Thyroid gland (tissue), 4 donors: Measurements from ENCODE around the gene SLC44A1. TPM values are rescaled to one million over a fixed set of nuclear protein-coding genes. Genes with fewer than 3 reads are reported as not detected.

Source experiments
- DNase-seq, 2 donors: peaks; one replicate each; pipeline ENCODE4 v3.0.0-alpha.2; 2019
- H3K27ac ChIP-seq, 3 donors: fragments of 200-600 bp; sonication (generic); 1 replicate in 2 of 3; 2 replicates in 1 of 3; pipeline ENCODE4 v1.5.1; 2016 to 2019; ENCODE audit warnings: mild to moderate bottlenecking in 1 of 3, moderate library complexity in 1 of 3
- H3K27me3 ChIP-seq: fragments of 200-600 bp; sonication (generic); one replicate; pipeline ENCODE4 v1.5.1; 2019
- H3K36me3 ChIP-seq, 2 donors: fragments of 200-600 bp; sonication (generic); one replicate each; pipeline ENCODE4 v1.5.1; 2016 to 2019
- H3K4me1 ChIP-seq, 2 donors: fragments of 200-600 bp; sonication (generic); one replicate each; pipeline ENCODE4 v1.5.1; 2017 to 2019
- H3K4me3 ChIP-seq, 3 donors: fragments of 200-600 bp; sonication (generic); replicated peaks in 1 of 3; 1 replicate in 2 of 3; 2 replicates in 1 of 3; pipeline ENCODE4 v1.5.1; 2016; ENCODE audit warnings: mild to moderate bottlenecking in 1 of 3
- H3K9me3 ChIP-seq: fragments of 200-600 bp; sonication (generic); one replicate; pipeline ENCODE4 v1.5.1; 2017
- POLR2A ChIP-seq, 2 donors: fragments of 450-650 bp; IDR thresholded peaks; one replicate each; pipeline ENCODE4 v1.6.1; 2017; ENCODE audit warnings: antibody characterized with exemption in 2 of 2, mild to moderate bottlenecking in 2 of 2, moderate library complexity in 1 of 2
- WGBS, 2 donors: methylation state at CpG; one replicate each; pipeline ENCODE4 v1.1.5; 2017; 5-methylcytosine and 5-hydroxymethylcytosine counted together
- intact Hi-C: fragments of 100-400 bp; cut with DNase I; formaldehyde crosslinking; loops from one replicate; pipeline ENCODE4 v1.15.1; 2023
- total RNA-seq, 4 donors: library from RNA; depleted of rRNA; stranded (reverse); fragments of >200 nt; gene quantifications; one replicate each; pipeline ENCODE4 v1.2.3, GENCODE V29; 2016
- TF ChIP-seq, protein P1 (sequence below), 6 experiments: fragments of 200-600 bp in 3 of 6; fragments of 450-650 bp in 3 of 6; sonication (generic) in 3 of 6; IDR thresholded peaks; one replicate each; pipeline ENCODE4 v1.5.1; 2016 to 2019; ENCODE audit warnings: antibody characterized with exemption in 6 of 6, mild to moderate bottlenecking in 2 of 6, inconsistent platforms in 1 of 6, moderate library complexity in 1 of 6

SLC44A1 gene
- total RNA-seq, 4 donors from 2014 or later: 102 to 144 (median 132) TPM

DNA sequence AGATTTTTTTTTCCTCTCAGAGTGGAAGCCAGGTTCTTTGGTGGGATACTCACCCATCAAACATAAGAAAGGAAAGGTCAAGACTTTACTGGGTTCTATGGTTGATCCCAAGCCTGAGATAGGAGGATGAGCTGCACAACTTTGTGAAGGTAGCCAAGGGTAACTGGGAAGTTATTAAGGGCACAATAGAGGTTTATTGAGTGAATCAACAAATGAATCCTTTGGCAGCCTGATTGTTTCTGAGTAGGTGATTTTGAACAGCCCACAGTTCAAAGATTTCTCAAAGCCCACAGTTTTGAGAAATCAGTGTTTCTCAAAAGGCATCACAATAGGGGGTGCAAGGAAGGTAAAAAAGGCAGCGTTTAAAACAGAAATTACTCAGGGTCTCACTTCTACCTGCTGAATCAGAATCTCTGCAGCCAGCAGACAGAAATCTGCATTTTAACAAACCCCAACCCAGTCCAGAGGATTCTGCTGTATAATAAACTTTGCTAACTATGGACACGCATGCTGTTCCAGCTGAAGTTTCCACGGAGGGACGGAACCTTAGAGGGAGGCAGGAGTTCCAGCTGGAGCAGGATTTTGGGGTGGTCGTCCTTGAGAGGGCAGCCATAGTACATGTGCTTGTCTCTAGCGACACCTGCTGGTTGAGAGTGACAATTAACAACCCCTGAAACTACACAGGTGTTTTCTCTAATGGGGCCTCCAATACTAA lies 170.7 kb downstream of the SLC44A1 start:
- H3K9me3 ChIP-seq: no peaks in the 10 kb centered on the region
- H3K4me1 ChIP-seq: peaks cover 0 to 5% of the 10 kb centered on the region in 2 donors
- DNase-seq: peak; percentile 59 to 60
- H3K36me3 ChIP-seq: no peaks in the 10 kb centered on the region
- intact Hi-C loops: loop anchor here (10.0 kb wide), 2 partner anchors 170 to 260 kb away; partner anchors contain the start of gene SLC44A1
- 3 to 6% methylated on average over 5 to 6 of the region's 6 CpGs for WGBS, 2 donors
- TF ChIP-seq, protein P1, sequence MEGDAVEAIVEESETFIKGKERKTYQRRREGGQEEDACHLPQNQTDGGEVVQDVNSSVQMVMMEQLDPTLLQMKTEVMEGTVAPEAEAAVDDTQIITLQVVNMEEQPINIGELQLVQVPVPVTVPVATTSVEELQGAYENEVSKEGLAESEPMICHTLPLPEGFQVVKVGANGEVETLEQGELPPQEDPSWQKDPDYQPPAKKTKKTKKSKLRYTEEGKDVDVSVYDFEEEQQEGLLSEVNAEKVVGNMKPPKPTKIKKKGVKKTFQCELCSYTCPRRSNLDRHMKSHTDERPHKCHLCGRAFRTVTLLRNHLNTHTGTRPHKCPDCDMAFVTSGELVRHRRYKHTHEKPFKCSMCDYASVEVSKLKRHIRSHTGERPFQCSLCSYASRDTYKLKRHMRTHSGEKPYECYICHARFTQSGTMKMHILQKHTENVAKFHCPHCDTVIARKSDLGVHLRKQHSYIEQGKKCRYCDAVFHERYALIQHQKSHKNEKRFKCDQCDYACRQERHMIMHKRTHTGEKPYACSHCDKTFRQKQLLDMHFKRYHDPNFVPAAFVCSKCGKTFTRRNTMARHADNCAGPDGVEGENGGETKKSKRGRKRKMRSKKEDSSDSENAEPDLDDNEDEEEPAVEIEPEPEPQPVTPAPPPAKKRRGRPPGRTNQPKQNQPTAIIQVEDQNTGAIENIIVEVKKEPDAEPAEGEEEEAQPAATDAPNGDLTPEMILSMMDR (IDR thresholded peaks at IDR 0.05): peak; percentile 58 to 93 (median 84)
- no peak for TF ChIP-seq POLR2A (IDR thresholded peaks at IDR 0.05)
- no peaks in the 10 kb centered on the region for H3K27me3 ChIP-seq
- H3K27ac ChIP-seq: no peak overlapping the region
- no peak overlapping the region for H3K4me3 ChIP-seq

DNA sequence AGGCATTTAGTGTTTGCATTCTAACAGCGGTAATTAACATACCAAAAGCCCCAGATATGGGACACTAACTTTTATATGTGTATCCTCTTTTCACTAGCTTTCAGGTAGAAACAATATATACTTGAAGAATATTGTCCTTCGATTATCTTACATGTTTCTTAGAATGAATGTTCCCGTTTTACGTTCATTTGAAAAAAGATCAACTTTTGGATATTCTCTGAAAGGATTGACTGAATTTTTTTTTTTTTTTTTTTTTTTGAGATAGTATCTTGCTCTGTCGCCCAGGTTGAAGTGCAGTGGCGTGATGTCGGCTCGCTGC lies 171.2 kb downstream of the SLC44A1 start:
- H3K27me3 ChIP-seq: no peaks in the 10 kb centered on the region
- no peak overlapping the region for H3K4me3 ChIP-seq
- 74 to 76% methylated on average over 8 of the region's 8 CpGs for WGBS, 2 donors
- DNase-seq: no peak
- intact Hi-C loops: loop anchor here (10.0 kb wide), 2 partner anchors 171 to 261 kb away; partner anchors contain the start of gene SLC44A1
- H3K36me3 ChIP-seq: no peaks in the 10 kb centered on the region
- H3K27ac ChIP-seq: no peak overlapping the region
- TF ChIP-seq, protein P1 (IDR thresholded peaks at IDR 0.05): no peak
- no peak for TF ChIP-seq POLR2A (IDR thresholded peaks at IDR 0.05)
- peaks cover 0 to 5% of the 10 kb centered on the region in 2 donors for H3K4me1 ChIP-seq
- no peaks in the 10 kb centered on the region for H3K9me3 ChIP-seq

DNA sequence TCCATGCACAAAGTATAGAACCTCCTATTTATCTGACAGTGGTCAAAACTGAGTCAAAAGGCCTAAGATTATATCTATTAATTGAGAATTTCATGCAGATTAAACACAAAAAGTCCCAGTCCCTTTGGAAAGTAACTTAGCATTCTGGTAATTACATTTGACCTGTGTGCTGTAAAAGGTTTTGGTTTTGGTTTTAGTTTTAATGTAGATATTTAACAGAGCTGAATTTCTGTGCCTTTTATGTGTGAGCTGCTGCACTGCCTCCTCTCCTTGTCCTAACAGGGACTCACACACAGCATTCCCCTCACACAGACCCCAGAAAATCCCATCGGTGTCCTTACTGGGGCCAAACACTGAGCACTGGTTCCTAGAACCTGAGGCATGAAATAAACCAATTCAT lies 172.4 kb downstream of the SLC44A1 start:
- H3K4me3 ChIP-seq: no peak overlapping the region
- H3K27ac ChIP-seq: no peak overlapping the region
- H3K4me1 ChIP-seq: peaks cover 0 to 5% of the 10 kb centered on the region in 2 donors
- no peaks in the 10 kb centered on the region for H3K9me3 ChIP-seq
- intact Hi-C loops: loop anchor here (10.0 kb wide), 2 partner anchors 172 to 262 kb away; partner anchors contain the start of gene SLC44A1
- DNase-seq: no peak
- no peaks in the 10 kb centered on the region for H3K36me3 ChIP-seq
- no peaks in the 10 kb centered on the region for H3K27me3 ChIP-seq
- WGBS, 2 donors: 82 to 95% methylated on average over 1 of the region's 1 CpG
- TF ChIP-seq, protein P1 (IDR thresholded peaks at IDR 0.05): no peak
- TF ChIP-seq POLR2A (IDR thresholded peaks at IDR 0.05): no peak

DNA sequence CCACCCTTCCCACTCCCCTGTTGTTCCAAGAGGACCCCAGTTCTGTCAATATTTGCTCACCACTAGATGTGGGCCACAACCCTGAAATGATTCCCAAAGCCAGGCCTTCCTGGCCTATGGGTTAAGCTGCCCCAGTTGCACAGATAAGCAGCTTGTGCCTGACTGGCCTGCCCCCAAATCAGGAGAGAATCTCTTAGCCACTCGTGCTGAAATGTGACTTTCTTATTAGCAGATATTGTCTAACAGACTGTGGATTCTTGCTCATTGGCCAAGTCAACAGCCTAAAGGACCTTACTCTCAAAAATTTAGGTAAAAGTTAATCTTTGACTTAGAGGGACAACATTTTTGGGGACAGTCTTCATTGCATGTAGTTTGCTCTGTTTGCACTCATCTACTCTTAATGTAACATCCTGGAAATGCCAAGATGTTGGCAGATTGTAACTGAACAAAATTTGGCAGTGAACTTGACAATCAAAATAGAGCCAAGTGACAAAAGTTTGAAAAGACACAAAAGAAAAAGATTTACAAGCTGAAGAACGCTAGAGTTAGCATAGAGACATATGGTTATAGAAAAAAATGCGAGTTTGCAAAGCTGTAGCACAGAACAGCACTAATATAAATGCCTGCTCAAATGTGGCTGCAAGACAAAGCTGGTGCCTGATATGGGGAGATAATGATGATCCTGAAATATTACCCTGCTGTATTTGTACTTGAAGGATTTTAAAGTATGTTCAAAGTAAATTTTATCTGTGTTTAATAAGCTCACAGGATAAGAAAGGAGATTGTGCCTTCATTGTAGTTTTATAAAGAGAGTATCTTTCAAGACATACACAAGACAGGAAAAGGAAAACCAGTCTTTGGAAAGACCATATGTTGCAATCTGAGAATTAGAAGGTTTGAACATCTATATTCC lies 174.4 kb downstream of the SLC44A1 start:
- 80% methylated on average over 3 of the region's 3 CpGs for WGBS, 2 donors
- TF ChIP-seq, protein P1 (IDR thresholded peaks at IDR 0.05): no peak
- no peak for TF ChIP-seq POLR2A (IDR thresholded peaks at IDR 0.05)
- no peak overlapping the region for H3K27ac ChIP-seq
- no peak overlapping the region for H3K4me3 ChIP-seq
- DNase-seq: no peak
- H3K9me3 ChIP-seq: no peaks in the 10 kb centered on the region
- H3K27me3 ChIP-seq: no peaks in the 10 kb centered on the region
- peaks cover 0 to 5% of the 10 kb centered on the region in 2 donors for H3K4me1 ChIP-seq
- intact Hi-C loops: loop anchor here (10.0 kb wide), 2 partner anchors 174 to 264 kb away; partner anchors contain the start of gene SLC44A1
- no peaks in the 10 kb centered on the region for H3K36me3 ChIP-seq
